Activated CD8-positive, alpha-beta memory T cell treated with anti-CD3 and anti-CD28 coated beads, Interleukin-2, amount 10 ng/mL, durations not matched to agents 7 days and 5 days (primary cell): ENCODE data around the gene ACAP3. TPM values are rescaled to one million over a fixed set of nuclear protein-coding genes. Genes with fewer than 3 reads are reported as not detected.

Source experiments
- ATAC-seq: fragments of 150-1000 bp; cut with Tn5 transposase; one replicate; pipeline ENCODE4 v1.10.0; 2021; ENCODE audit warnings: moderate library complexity
- CTCF ChIA-PET: fragments of 350-600 bp; sonication (Branson Sonifier 250); formaldehyde crosslinking; loops from one replicate; lab custom pipeline; 2021; ENCODE audit warnings: antibody characterized with exemption; lab: Charles Lee
- DNase-seq: peaks from one replicate; pipeline ENCODE4 v3.0.0-alpha.2; 2020
- H3K27ac Mint-ChIP-seq: one replicate; pipeline ENCODE4 v1.8.0; 2021; ENCODE audit warnings: mild to moderate bottlenecking, mixed read lengths
- H3K27me3 Mint-ChIP-seq: one replicate; pipeline ENCODE4 v1.8.0; 2021; ENCODE audit warnings: mixed read lengths
- H3K36me3 Mint-ChIP-seq: one replicate; pipeline ENCODE4 v1.8.0; 2021; ENCODE audit warnings: mild to moderate bottlenecking, mixed read lengths
- H3K4me1 Mint-ChIP-seq: one replicate; pipeline ENCODE4 v1.8.0; 2021; ENCODE audit warnings: mixed read lengths
- H3K4me3 Mint-ChIP-seq: one replicate; pipeline ENCODE4 v1.8.0; 2021; ENCODE audit warnings: mild to moderate bottlenecking, moderate library complexity, mixed read lengths
- H3K9me3 Mint-ChIP-seq: one replicate; pipeline ENCODE4 v1.8.0; 2022; ENCODE audit warnings: low read depth, mixed read lengths
- total RNA-seq, 2 experiments: library from RNA; stranded (reverse); gene quantifications; one replicate each; pipeline ENCODE4 v1.2.3, GENCODE V29; 2021

The ACAP3 gene
- total RNA-seq, 2 experiments from 2014 or later, result 71.7 to 99.9 TPM

- H3K36me3 Mint-ChIP-seq, result no peaks in the 10 kb centered on the region
- CTCF ChIA-PET, result interaction anchor here (1.6 kb wide), 2 partner anchors 12 to 171 kb away, joined by 3 to 6 read pairs; no protein-coding TSS in a partner anchor
- DNase-seq (no peak), ATAC-seq (no peak)
- no peaks in the 10 kb centered on the region for H3K27me3 Mint-ChIP-seq
- H3K4me3 Mint-ChIP-seq, result no peak overlapping the region
- no peak overlapping the region for H3K27ac Mint-ChIP-seq
- H3K4me1 Mint-ChIP-seq, result no peaks in the 10 kb centered on the region
- no peaks in the 10 kb centered on the region for H3K9me3 Mint-ChIP-seq
Measured at GRCh38 chr1:1293263-1294249, 14.2 kb downstream of the ACAP3 start.

- no peak for ATAC-seq
- H3K36me3 Mint-ChIP-seq, result no peaks in the 10 kb centered on the region
- CTCF ChIA-PET, result interaction anchor here (1.4 to 3.2 kb wide), 4 partner anchors 12 to 170 kb away, joined by 3 to 58 read pairs (median 6); no protein-coding TSS in a partner anchor
- no peak for DNase-seq
- H3K4me3 Mint-ChIP-seq, result no peak overlapping the region
- no peaks in the 10 kb centered on the region for H3K9me3 Mint-ChIP-seq
- no peaks in the 10 kb centered on the region for H3K4me1 Mint-ChIP-seq
- no peaks in the 10 kb centered on the region for H3K27me3 Mint-ChIP-seq
- no peak overlapping the region for H3K27ac Mint-ChIP-seq
Measured at GRCh38 chr1:1292851-1293250, 14.9 kb downstream of the ACAP3 start.

GRCh38 chr1:1292442-1292779 lies 15.3 kb downstream of the ACAP3 start:
- ATAC-seq (no peak), DNase-seq (no peak)
- CTCF ChIA-PET, result interaction anchor here (0.7 to 3.2 kb wide), 12 partner anchors 11 to 308 kb away, joined by 3 to 58 read pairs (median 6); no protein-coding TSS in a partner anchor
- Mint-ChIP-seq H3K4me1 (no peaks in the 10 kb centered on the region), H3K27me3 (no peaks in the 10 kb centered on the region), H3K36me3 (no peaks in the 10 kb centered on the region), H3K9me3 (no peaks in the 10 kb centered on the region), H3K4me3 (no peak overlapping the region), H3K27ac (no peak overlapping the region)

- no peaks in the 10 kb centered on the region for H3K36me3 Mint-ChIP-seq
- peak; percentile 72 for ATAC-seq
- H3K4me1 Mint-ChIP-seq, result no peaks in the 10 kb centered on the region
- no peaks in the 10 kb centered on the region for H3K9me3 Mint-ChIP-seq
- H3K27ac Mint-ChIP-seq, result no peak overlapping the region
- DNase-seq, result peak; percentile 74
- CTCF ChIA-PET, result interaction anchor here (0.7 to 3.2 kb wide), 14 partner anchors 11 to 307 kb away, joined by 3 to 58 read pairs (median 5); partner anchors contain the start of gene UBE2J2
- no peaks in the 10 kb centered on the region for H3K27me3 Mint-ChIP-seq
- H3K4me3 Mint-ChIP-seq, result no peak overlapping the region
Measured at GRCh38 chr1:1291548-1292441, 15.9 kb downstream of the ACAP3 start.

- no peaks in the 10 kb centered on the region for H3K36me3 Mint-ChIP-seq
- CTCF ChIA-PET, result interaction anchor here (0.9 to 3.2 kb wide), 13 partner anchors 14 to 307 kb away, joined by 3 to 58 read pairs (median 5); partner anchors contain the start of gene UBE2J2
- no peaks in the 10 kb centered on the region for H3K4me1 Mint-ChIP-seq
- H3K4me3 Mint-ChIP-seq, result no peak overlapping the region
- no peak overlapping the region for H3K27ac Mint-ChIP-seq
- H3K27me3 Mint-ChIP-seq, result no peaks in the 10 kb centered on the region
- H3K9me3 Mint-ChIP-seq, result no peaks in the 10 kb centered on the region
- no peak for DNase-seq
- no peak for ATAC-seq
Measured at GRCh38 chr1:1291023-1291528, 16.7 kb downstream of the ACAP3 start.

- Mint-ChIP-seq H3K9me3 (no peaks in the 10 kb centered on the region), H3K4me1 (no peaks in the 10 kb centered on the region), H3K4me3 (no peak overlapping the region), H3K27me3 (no peaks in the 10 kb centered on the region), H3K27ac (no peak overlapping the region), H3K36me3 (no peaks in the 10 kb centered on the region)
- ATAC-seq (no peak), DNase-seq (peak; percentile 69)
- CTCF ChIA-PET, result interaction anchor here (1.3 to 3.2 kb wide), 3 partner anchors 14 to 168 kb away, joined by 3 to 58 read pairs (median 4); no protein-coding TSS in a partner anchor
Measured at GRCh38 chr1:1290238-1290731, 17.4 kb downstream of the ACAP3 start.

- Mint-ChIP-seq H3K27me3 (no peaks in the 10 kb centered on the region), H3K4me1 (no peaks in the 10 kb centered on the region)
- CTCF ChIA-PET, result no interaction called here
Measured at GRCh38 chr1:1287288-1288110, 20.2 kb downstream of the ACAP3 start.

GRCh38 chr1:1286313-1287261 lies 21.1 kb downstream of the ACAP3 start:
- CTCF ChIA-PET, result interaction anchor here (0.9 kb wide), 1 partner anchor 164 kb away, joined by 3 read pairs; no protein-coding TSS in a partner anchor
- no peak for ATAC-seq
- Mint-ChIP-seq H3K9me3 (no peaks in the 10 kb centered on the region), H3K27ac (no peak overlapping the region), H3K27me3 (no peaks in the 10 kb centered on the region), H3K36me3 (no peaks in the 10 kb centered on the region), H3K4me1 (no peaks in the 10 kb centered on the region), H3K4me3 (no peak overlapping the region)
- DNase-seq, result no peak

More at GRCh38 chr1:1287288-1288110, 20.2 kb downstream of the ACAP3 start:
- Mint-ChIP-seq H3K9me3 (no peaks in the 10 kb centered on the region), H3K36me3 (no peaks in the 10 kb centered on the region), H3K27ac (no peak overlapping the region), H3K4me3 (no peak overlapping the region)
- DNase-seq (no peak), ATAC-seq (no peak)

GRCh38 chr1:1285611-1286311 lies 22.0 kb downstream of the ACAP3 start:
- H3K4me1 Mint-ChIP-seq, result no peaks in the 10 kb centered on the region
- no peak overlapping the region for H3K4me3 Mint-ChIP-seq
- no peak overlapping the region for H3K27ac Mint-ChIP-seq
- H3K36me3 Mint-ChIP-seq, result no peaks in the 10 kb centered on the region
- CTCF ChIA-PET, result interaction anchor here (0.9 kb wide), 1 partner anchor 163 kb away, joined by 3 read pairs; no protein-coding TSS in a partner anchor
- ATAC-seq (no peak), DNase-seq (no peak)
- no peaks in the 10 kb centered on the region for H3K27me3 Mint-ChIP-seq
- no peaks in the 10 kb centered on the region for H3K9me3 Mint-ChIP-seq

- H3K27ac Mint-ChIP-seq, result no peak overlapping the region
- ATAC-seq, result no peak
- no peaks in the 10 kb centered on the region for H3K4me1 Mint-ChIP-seq
- no peaks in the 10 kb centered on the region for H3K36me3 Mint-ChIP-seq
- no peak for DNase-seq
- CTCF ChIA-PET, result no interaction called here
- H3K27me3 Mint-ChIP-seq, result no peaks in the 10 kb centered on the region
- H3K9me3 Mint-ChIP-seq, result no peaks in the 10 kb centered on the region
- H3K4me3 Mint-ChIP-seq, result no peak overlapping the region
Measured at GRCh38 chr1:1285102-1285571, 22.6 kb downstream of the ACAP3 start.
